HG03139 (cell line): ENCODE measurements around the gene NFKB1.

Experiments used
- ATAC-seq: cut with Tn5 transposase; IDR thresholded peaks from one replicate; pipeline ENCODE4 v1.9.1; 2021; ENCODE audit not compliant: unreplicated experiment

Gene NFKB1

GRCh38 chr4:102497986-102498385 lies 3.2 kb upstream of the NFKB1 start:
- no peak for ATAC-seq

GRCh38 chr4:102500352-102500695 lies 835 bp upstream of the NFKB1 start:
- ATAC-seq = peak; percentile 3

- peak; percentile 32 for ATAC-seq
Measured at GRCh38 chr4:102501447-102501696, 213 bp downstream of the NFKB1 start.

- no peak for ATAC-seq
Measured at GRCh38 chr4:102502543-102502818, 1.3 kb downstream of the NFKB1 start.

- no peak for ATAC-seq
Measured at GRCh38 chr4:102503301-102503746, 2.2 kb downstream of the NFKB1 start.

- no peak for ATAC-seq
Measured at GRCh38 chr4:102503831-102504786, 3.0 kb downstream of the NFKB1 start.

GRCh38 chr4:102504941-102505340 lies 3.8 kb downstream of the NFKB1 start:
- ATAC-seq = no peak

GRCh38 chr4:102505708-102506107 lies 4.5 kb downstream of the NFKB1 start:
- ATAC-seq = no peak

GRCh38 chr4:102506523-102506922 lies 5.4 kb downstream of the NFKB1 start:
- no peak for ATAC-seq

- no peak for ATAC-seq
Measured at GRCh38 chr4:102511830-102512605, 10.9 kb downstream of the NFKB1 start.

GRCh38 chr4:102514298-102514964 lies 13.3 kb downstream of the NFKB1 start:
- no peak for ATAC-seq

- ATAC-seq = no peak
Measured at GRCh38 chr4:102517753-102518152, 16.6 kb downstream of the NFKB1 start.

- no peak for ATAC-seq
Measured at GRCh38 chr4:102518703-102519131, 17.6 kb downstream of the NFKB1 start.

- no peak for ATAC-seq
Measured at GRCh38 chr4:102519925-102520324, 18.8 kb downstream of the NFKB1 start.

- ATAC-seq = no peak
Measured at GRCh38 chr4:102521570-102521969, 20.4 kb downstream of the NFKB1 start.

GRCh38 chr4:102522031-102522440 lies 20.9 kb downstream of the NFKB1 start:
- no peak for ATAC-seq

GRCh38 chr4:102524691-102525090 lies 23.5 kb downstream of the NFKB1 start:
- no peak for ATAC-seq

- no peak for ATAC-seq
Measured at GRCh38 chr4:102525097-102525496, 23.9 kb downstream of the NFKB1 start.

GRCh38 chr4:102525504-102525903 lies 24.3 kb downstream of the NFKB1 start:
- ATAC-seq = no peak

GRCh38 chr4:102526532-102526931 lies 25.4 kb downstream of the NFKB1 start:
- ATAC-seq = no peak

GRCh38 chr4:102527695-102528283 lies 26.6 kb downstream of the NFKB1 start:
- no peak for ATAC-seq

GRCh38 chr4:102529977-102530376 lies 28.8 kb downstream of the NFKB1 start:
- ATAC-seq = no peak
